Omental fat pad (tissue), 4 donors: Measurements from ENCODE around the gene ETV6. TPM values are rescaled to one million over a fixed set of nuclear protein-coding genes. Genes with fewer than 3 reads are reported as not detected.

ENCODE experiments used
- ATAC-seq: fragments of 150-250 bp; one replicate; pipeline ENCODE4 v1.9.1; 2016; ENCODE audit warnings: mild to moderate bottlenecking, moderate library complexity; ENCODE audit not compliant: low FRiP score
- DNase-seq: peaks from one replicate; pipeline ENCODE4 v3.0.0-alpha.2; 2019; ENCODE audit warnings: low spot score
- CTCF ChIP-seq, 3 donors: fragments of 450-650 bp; IDR thresholded peaks; one replicate each; pipeline ENCODE4 v1.5.1; 2016 to 2017; ENCODE audit warnings: antibody characterized with exemption in 3 of 3, mild to moderate bottlenecking in 3 of 3, moderate library complexity in 2 of 3
- total RNA-seq, 4 donors: library from RNA; depleted of rRNA; stranded (reverse); fragments of >200 nt; gene quantifications; one replicate each; pipeline ENCODE4 v1.1.0, GENCODE V29; 2016

ETV6 gene
- total RNA-seq, 4 donors from 2014 or later = 9.3 to 28.2 (median 17.6) TPM

GRCh38 chr12:11888029-11888428 is 238.6 kb downstream of the ETV6 start:
- no peak for DNase-seq
- ATAC-seq = no peak
- TF ChIP-seq CTCF (IDR thresholded peaks at IDR 0.05) = no peak

GRCh38 chr12:11891346-11891745 is 241.9 kb downstream of the ETV6 start:
- DNase-seq (no peak), ATAC-seq (no peak)
- no peak for TF ChIP-seq CTCF (IDR thresholded peaks at IDR 0.05)

GRCh38 chr12:11891754-11892386 is 242.4 kb downstream of the ETV6 start:
- no peak for DNase-seq

GRCh38 chr12:11893998-11894397 is 244.5 kb downstream of the ETV6 start:
- ATAC-seq (no peak), DNase-seq (no peak)
- TF ChIP-seq CTCF (IDR thresholded peaks at IDR 0.05) = no peak

More at GRCh38 chr12:11891754-11892386, 242.4 kb downstream of the ETV6 start:
- no peak for TF ChIP-seq CTCF (IDR thresholded peaks at IDR 0.05)
- no peak for ATAC-seq

- no peak for TF ChIP-seq CTCF (IDR thresholded peaks at IDR 0.05)
- DNase-seq (no peak), ATAC-seq (no peak)
These were observed 245.4 kb downstream of the ETV6 start for GRCh38 chr12:11894890-11895289.

GRCh38 chr12:11895421-11896078 is 246.1 kb downstream of the ETV6 start:
- no peak for DNase-seq
- no peak for ATAC-seq
- no peak for TF ChIP-seq CTCF (IDR thresholded peaks at IDR 0.05)

- ATAC-seq (no peak), DNase-seq (no peak)
- TF ChIP-seq CTCF (IDR thresholded peaks at IDR 0.05) = no peak
These were observed 247.0 kb downstream of the ETV6 start for GRCh38 chr12:11896417-11896929.
